ENCODE measurements around the gene MSI2.

DNA sequence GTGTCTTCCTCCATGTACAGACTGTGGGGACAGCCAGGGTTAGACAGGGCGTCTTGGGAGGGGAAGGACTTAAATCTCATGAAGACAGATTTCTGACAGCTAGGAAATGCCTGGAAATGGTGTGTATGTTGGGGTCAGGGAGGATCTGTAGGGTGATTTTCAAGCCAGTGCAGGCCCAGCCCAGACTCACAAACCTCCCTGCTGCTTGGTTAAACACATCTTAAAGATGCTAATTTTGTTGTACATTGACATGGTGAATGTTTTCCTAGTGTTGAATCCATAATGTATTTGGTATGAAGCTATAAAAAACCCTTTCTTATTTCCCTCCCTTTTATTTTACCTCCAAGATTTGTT is 250.4 kb downstream of the MSI2 start:
- TF ChIP-seq TAF1 (IDR thresholded peaks at IDR 0.05; ENCODE audit: borderline replicate concordance, low read depth, low read length): no peak
- TF ChIP-seq POLR2A (IDR thresholded peaks at IDR 0.05; ENCODE audit: low read depth, low read length): no peak
- no peak for TF ChIP-seq POLR2AphosphoS5 (IDR thresholded peaks at IDR 0.05; ENCODE audit: low read depth, low read length)
